Smooth muscle cell (in vitro differentiated cells): ENCODE measurements around the gene GALC. TPM values are rescaled to one million over a fixed set of nuclear protein-coding genes. Genes with fewer than 3 reads are reported as not detected.

Experiments used
- DNase-seq: peaks from one replicate; lab custom pipeline; 2025; ENCODE audit not compliant: unreplicated experiment; lab: John Stamatoyannopoulos, UW
- H2AFZ ChIP-seq: fragments of 200-600 bp; sonication (generic); 2 replicates; pipeline ENCODE4 v1.6.0; 2016; ENCODE audit warnings: antibody characterized with exemption, low read depth, mild to moderate bottlenecking
- H3F3A ChIP-seq: fragments of 200-600 bp; sonication (generic); 2 replicates; pipeline ENCODE4 v1.6.0; 2017; ENCODE audit warnings: antibody characterized with exemption, low read depth
- H3K27ac ChIP-seq: fragments of 200-600 bp; sonication (generic); 2 replicates; pipeline ENCODE4 v1.5.1; 2016; ENCODE audit warnings: low read depth, mild to moderate bottlenecking
- H3K27me3 ChIP-seq: fragments of 200-600 bp; sonication (generic); 2 replicates; pipeline ENCODE4 v1.6.1; 2016; ENCODE audit warnings: low read depth, mild to moderate bottlenecking
- H3K36me3 ChIP-seq: fragments of 200-600 bp; sonication (generic); 2 replicates; pipeline ENCODE4 v1.5.1; 2016; ENCODE audit warnings: low read depth
- H3K4me1 ChIP-seq: fragments of 200-600 bp; sonication (generic); 2 replicates; pipeline ENCODE4 v1.5.1; 2016; ENCODE audit warnings: low read depth
- H3K4me2 ChIP-seq: fragments of 200-600 bp; sonication (generic); 2 replicates; pipeline ENCODE4 v1.6.0; 2016; ENCODE audit warnings: mild to moderate bottlenecking
- H3K4me3 ChIP-seq: fragments of 200-600 bp; sonication (generic); 2 replicates; pipeline ENCODE4 v1.5.1; 2016; ENCODE audit warnings: mild to moderate bottlenecking
- H3K79me2 ChIP-seq: fragments of 200-600 bp; sonication (generic); 2 replicates; pipeline ENCODE4 v1.6.0; 2016; ENCODE audit warnings: low read depth, mild to moderate bottlenecking
- H3K9ac ChIP-seq: fragments of 200-600 bp; sonication (generic); 2 replicates; pipeline ENCODE4 v1.6.0; 2016; ENCODE audit warnings: low read depth
- H3K9me3 ChIP-seq: fragments of 200-600 bp; sonication (generic); replicated peaks from 2 replicates; pipeline ENCODE4 v1.5.1; 2016; ENCODE audit warnings: low read depth
- H4K20me1 ChIP-seq: fragments of 200-600 bp; sonication (generic); 2 replicates; pipeline ENCODE4 v1.6.0; 2016; ENCODE audit warnings: low read depth
- CTCF ChIP-seq: fragments of 200-600 bp; sonication (generic); IDR thresholded peaks from 2 replicates; pipeline ENCODE4 v1.5.1; 2017; ENCODE audit warnings: borderline replicate concordance, mild to moderate bottlenecking, antibody characterized with exemption; ENCODE audit not compliant: insufficient read depth, poor library complexity, severe bottlenecking
- WGBS: methylation state at CpG from one replicate; pipeline ENCODE4 v1.1.7; 2016; ENCODE audit warnings: low lambda C conversion rate; 5-methylcytosine and 5-hydroxymethylcytosine counted together
- polyA plus RNA-seq: library from polyadenylated mRNA; unstranded; fragments of >200 nt; fragmentation: Nextera tagmentation; extraction: Ambion mirVana; gene quantifications from 2 replicates; pipeline ENCODE4 v1.2.1, GENCODE V29; 2016
- total RNA-seq: library from RNA; depleted of rRNA; stranded (reverse); fragments of >200 nt; gene quantifications from 2 replicates; pipeline ENCODE4 v1.2.3, GENCODE V29; 2014

Gene GALC
- total and polyA plus RNA-seq, 2 experiments from 2014 or later, result 18.6 to 31.0 TPM

DNA sequence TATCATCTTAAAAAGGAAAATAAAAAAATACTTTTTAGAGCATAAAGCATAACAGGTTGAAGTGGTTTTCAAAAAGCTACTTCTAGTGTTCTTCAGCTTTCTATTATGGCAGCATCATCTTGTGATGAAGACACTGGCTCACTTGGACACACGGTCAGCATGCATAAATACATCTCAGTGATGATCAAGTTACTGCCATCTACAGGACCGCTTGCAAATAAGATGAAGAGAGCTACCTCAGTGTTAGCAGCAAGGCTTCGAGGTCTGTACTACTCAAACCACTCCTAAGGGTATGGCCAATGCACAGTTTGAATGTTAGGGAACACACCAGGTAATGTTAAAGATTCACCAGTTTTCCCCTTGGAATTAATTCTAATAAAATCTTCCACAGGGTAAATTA is 58.8 kb downstream of the GALC start:
- Histone ChIP-seq H3K79me2 (no peaks in the 10 kb centered on the region), H4K20me1 (no peaks in the 10 kb centered on the region), H3F3A (no peaks in the 10 kb centered on the region), H3K9me3 (no peaks in the 10 kb centered on the region), H3K9ac (no peak overlapping the region), H3K4me3 (no peak overlapping the region), H3K27ac (no peak overlapping the region), H3K4me1 (no peaks in the 10 kb centered on the region), H2AFZ (no peak overlapping the region), H3K36me3 (no peaks in the 10 kb centered on the region), H3K4me2 (no peak overlapping the region), H3K27me3 (no peaks in the 10 kb centered on the region)
- WGBS, result 79% methylated on average over 3 of the region's 3 CpGs
- no peak for TF ChIP-seq CTCF
- DNase-seq, result no peak

GRCh38 chr14:87916886-87917275 is 76.1 kb downstream of the GALC start:
- H3K9ac ChIP-seq, result no peak overlapping the region
- WGBS, result 92% methylated on average over 6 of the region's 6 CpGs
- no peak overlapping the region for H3K4me2 ChIP-seq
- TF ChIP-seq CTCF, result no peak
- H2AFZ ChIP-seq, result no peak overlapping the region
- no peaks in the 10 kb centered on the region for H3K9me3 ChIP-seq
- H3K27me3 ChIP-seq, result peaks cover 14% of the 10 kb centered on the region
- H3F3A ChIP-seq, result no peaks in the 10 kb centered on the region
- H4K20me1 ChIP-seq, result no peaks in the 10 kb centered on the region
- no peak overlapping the region for H3K27ac ChIP-seq
- H3K79me2 ChIP-seq, result no peaks in the 10 kb centered on the region
- no peak for DNase-seq
- H3K4me3 ChIP-seq, result no peak overlapping the region
- no peaks in the 10 kb centered on the region for H3K4me1 ChIP-seq
- no peaks in the 10 kb centered on the region for H3K36me3 ChIP-seq

GRCh38 chr14:87916103-87916885 is 76.7 kb downstream of the GALC start:
- no peak overlapping the region for H3K9ac ChIP-seq
- no peak for DNase-seq
- H3K4me3 ChIP-seq, result no peak overlapping the region
- TF ChIP-seq CTCF, result no peak
- H3K36me3 ChIP-seq, result no peaks in the 10 kb centered on the region
- no peaks in the 10 kb centered on the region for H3K4me1 ChIP-seq
- H3K27me3 ChIP-seq, result peaks cover 14% of the 10 kb centered on the region
- no peak overlapping the region for H3K27ac ChIP-seq
- no peaks in the 10 kb centered on the region for H3K9me3 ChIP-seq
- no peaks in the 10 kb centered on the region for H3F3A ChIP-seq
- no peak overlapping the region for H2AFZ ChIP-seq
- H3K79me2 ChIP-seq, result no peaks in the 10 kb centered on the region
- no peaks in the 10 kb centered on the region for H4K20me1 ChIP-seq
- no peak overlapping the region for H3K4me2 ChIP-seq
- 89% methylated on average over 31 of the region's 31 CpGs for WGBS

GRCh38 chr14:87908550-87908949 is 84.4 kb downstream of the GALC start:
- Histone ChIP-seq H3K27ac (no peak overlapping the region), H3K27me3 (peaks cover 4% of the 10 kb centered on the region), H3K36me3 (no peaks in the 10 kb centered on the region), H3K4me3 (no peak overlapping the region), H3K4me1 (no peaks in the 10 kb centered on the region), H2AFZ (no peak overlapping the region), H3K9ac (no peak overlapping the region), H3F3A (no peaks in the 10 kb centered on the region), H3K9me3 (no peaks in the 10 kb centered on the region), H3K79me2 (no peaks in the 10 kb centered on the region), H4K20me1 (no peaks in the 10 kb centered on the region), H3K4me2 (no peak overlapping the region)
- TF ChIP-seq CTCF, result no peak
- DNase-seq, result no peak
- WGBS, result 77% methylated on average over 5 of the region's 5 CpGs
